H1 (cell line): ENCODE measurements around the gene CIROP. TPM values are rescaled to one million over a fixed set of nuclear protein-coding genes. Genes with fewer than 3 reads are reported as not detected.

Experiments
- CTCF ChIA-PET: fragments of 300-600 bp; sonication (Branson Sonifier 250); formaldehyde crosslinking; loops from one replicate; lab custom pipeline; 2021; ENCODE audit not compliant: partially characterized antibody; lab: Charles Lee
- POLR2A ChIA-PET: fragments of 300-600 bp; sonication (Branson Sonifier 250); formaldehyde crosslinking; loops from one replicate; lab custom pipeline; 2021; ENCODE audit warnings: inconsistent platforms; ENCODE audit not compliant: partially characterized antibody; lab: Charles Lee
- DNase-seq, 2 experiments: peaks; one replicate each; pipeline versions ENCODE4 v3.0.0 to v3.0.0-alpha.2; 2010 to 2022; ENCODE audit warnings: low spot score in 2 of 2, low read depth in 1 of 2, mixed read lengths in 1 of 2
- FAIRE-seq: peaks from 2 replicates; lab custom pipeline; 2011; peaks lifted over from hg19 to GRCh38; lab: Jason Lieb, UNC
- H2AFZ ChIP-seq: 2 replicates; pipeline ENCODE4 v1.8.1; 2012; ENCODE audit warnings: low read length, inconsistent platforms
- H2AK5ac ChIP-seq: 2 replicates; pipeline ENCODE4 v1.6.1; 2013; ENCODE audit warnings: low read depth, low read length
- H2BK120ac ChIP-seq: replicated peaks from 2 replicates; pipeline ENCODE3; 2013; ENCODE audit warnings: low read depth, low read length, inconsistent platforms
- H2BK12ac ChIP-seq: 2 replicates; pipeline ENCODE4 v1.6.1; 2013; ENCODE audit warnings: low read depth, low read length
- H2BK15ac ChIP-seq: 2 replicates; pipeline ENCODE4 v1.6.1; 2013; ENCODE audit warnings: low read length
- H2BK20ac ChIP-seq: 2 replicates; pipeline ENCODE4 v1.6.1; 2013; ENCODE audit warnings: low read length
- H2BK5ac ChIP-seq: 2 replicates; pipeline ENCODE4 v1.6.1; 2013; ENCODE audit warnings: low read depth, low read length
- H3K14ac ChIP-seq: 2 replicates; pipeline ENCODE4 v1.6.1; 2013; ENCODE audit warnings: inconsistent platforms; ENCODE audit not compliant: insufficient read length
- H3K18ac ChIP-seq: 2 replicates; pipeline ENCODE4 v1.6.1; 2013; ENCODE audit warnings: low read length; ENCODE audit errors: extremely low read depth
- H3K23ac ChIP-seq: 2 replicates; pipeline ENCODE4 v1.6.1; 2013; ENCODE audit warnings: inconsistent platforms; ENCODE audit not compliant: insufficient read length
- H3K23me2 ChIP-seq: 2 replicates; pipeline ENCODE4 v1.6.1; 2013; ENCODE audit warnings: low read depth, low read length
- H3K27ac ChIP-seq: 2 replicates; pipeline ENCODE4 v1.6.1; 2011; ENCODE audit warnings: low read depth, low read length, inconsistent platforms
- H3K27me3 ChIP-seq, 4 experiments: replicated peaks in 1 of 4; 1 replicate in 1 of 4; 2 replicates in 3 of 4; pipeline versions ENCODE4 v1.6.1 to v1.8.1; 2011 to 2013; ENCODE audit warnings: low read length in 3 of 4, mild to moderate bottlenecking in 3 of 4, inconsistent platforms in 2 of 4, mixed read lengths in 2 of 4, moderate library complexity in 1 of 4; ENCODE audit not compliant: control insufficient read depth in 3 of 4, insufficient read depth in 3 of 4; ENCODE audit errors: extremely low read depth in 1 of 4
- H3K36me3 ChIP-seq, 4 experiments: 2 replicates each; pipeline versions ENCODE4 v1.6.1 to v1.8.1; 2011 to 2013; ENCODE audit warnings: mild to moderate bottlenecking in 4 of 4, low read length in 3 of 4, moderate library complexity in 2 of 4, control low read depth in 1 of 4, inconsistent platforms in 1 of 4; ENCODE audit not compliant: insufficient read depth in 4 of 4, control insufficient read depth in 2 of 4
- H3K4ac ChIP-seq: replicated peaks from 2 replicates; pipeline ENCODE3; 2013; ENCODE audit warnings: low read length, low read depth, mixed read lengths, inconsistent platforms; ENCODE audit not compliant: insufficient read length
- H3K4me1 ChIP-seq, 4 experiments: replicated peaks in 1 of 4; 1 replicate in 1 of 4; 2 replicates in 3 of 4; pipeline versions ENCODE4 v1.6.1 to v1.8.1; 2011 to 2013; ENCODE audit warnings: low read length in 3 of 4, inconsistent platforms in 2 of 4, mixed read lengths in 1 of 4; ENCODE audit not compliant: insufficient read depth in 4 of 4, control insufficient read depth in 3 of 4
- H3K4me2 ChIP-seq, 2 experiments: 2 replicates each; pipeline versions ENCODE4 v1.6.1 to v1.8.1; 2011 to 2013; ENCODE audit warnings: low read depth in 2 of 2, low read length in 2 of 2, control low read depth in 1 of 2, inconsistent platforms in 1 of 2, mild to moderate bottlenecking in 1 of 2; ENCODE audit not compliant: insufficient read depth in 1 of 2
- H3K4me3 ChIP-seq, 4 experiments: fragments of 200-600, 300-600 bp in 1 of 4; sonication (generic), shearing (Covaris generic), sonication (Bioruptor Twin) in 1 of 4; 2 replicates each; pipeline versions ENCODE4 v1.5.1 to v1.8.1; 2011 to 2016; ENCODE audit warnings: low read length in 4 of 4, low read depth in 3 of 4, control low read depth in 2 of 4, inconsistent platforms in 2 of 4, mild to moderate bottlenecking in 2 of 4, mixed read lengths in 1 of 4, moderate library complexity in 1 of 4; ENCODE audit not compliant: insufficient read depth in 2 of 4; ENCODE audit errors: extremely low read depth in 1 of 4
- H3K56ac ChIP-seq: replicated peaks from 2 replicates; pipeline ENCODE3; 2013; ENCODE audit warnings: low read depth, mild to moderate bottlenecking, mixed read lengths, low read length, inconsistent platforms; ENCODE audit not compliant: insufficient read length
- H3K79me1 ChIP-seq: 2 replicates; pipeline ENCODE4 v1.6.1; 2013; ENCODE audit warnings: low read depth, low read length, control low read depth
- H3K79me2 ChIP-seq, 2 experiments: 2 replicates each; pipeline versions ENCODE4 v1.6.1 to v1.8.1; 2012 to 2013; ENCODE audit warnings: low read length in 2 of 2, mild to moderate bottlenecking in 2 of 2, inconsistent platforms in 1 of 2; ENCODE audit not compliant: insufficient read depth in 2 of 2, control insufficient read depth in 1 of 2
- H3K9ac ChIP-seq, 4 experiments: replicated peaks in 1 of 4; 1 replicate in 1 of 4; 2 replicates in 3 of 4; pipeline versions ENCODE4 v1.6.1 to v1.8.1; 2011 to 2013; ENCODE audit warnings: low read depth in 3 of 4, low read length in 3 of 4, control low read depth in 2 of 4, mild to moderate bottlenecking in 2 of 4, moderate library complexity in 2 of 4, inconsistent platforms in 1 of 4; ENCODE audit errors: extremely low read depth in 1 of 4
- H3K9me3 ChIP-seq, 2 experiments: 2 replicates each; pipeline versions ENCODE4 v1.6.1 to v1.8.1; 2012 to 2013; ENCODE audit warnings: mild to moderate bottlenecking in 2 of 2, moderate library complexity in 2 of 2, control low read depth in 1 of 2, inconsistent platforms in 1 of 2, low read depth in 1 of 2, low read length in 1 of 2, mixed read lengths in 1 of 2; ENCODE audit not compliant: insufficient read depth in 2 of 2
- H4K20me1 ChIP-seq, 2 experiments: replicated peaks in 1 of 2; 2 replicates each; pipeline versions ENCODE3 to v1.8.1; 2011 to 2013; ENCODE audit warnings: inconsistent platforms in 2 of 2, low read length in 2 of 2, mild to moderate bottlenecking in 1 of 2; ENCODE audit not compliant: insufficient read depth in 2 of 2, control insufficient read depth in 1 of 2
- H4K5ac ChIP-seq: 2 replicates; pipeline ENCODE4 v1.6.1; 2013; ENCODE audit warnings: low read length, low read depth, mixed read lengths, inconsistent platforms; ENCODE audit not compliant: insufficient read length
- H4K8ac ChIP-seq: 2 replicates; pipeline ENCODE4 v1.8.0; 2013; ENCODE audit warnings: mild to moderate bottlenecking, moderate library complexity, low read length, inconsistent platforms; ENCODE audit not compliant: insufficient read depth; ENCODE audit errors: extremely low read depth
- H4K91ac ChIP-seq: replicated peaks from 2 replicates; pipeline ENCODE3; 2013; ENCODE audit warnings: low read length, mixed read lengths, inconsistent platforms; ENCODE audit not compliant: insufficient read length
- RFX5 ChIP-seq: IDR thresholded peaks from 2 replicates; pipeline ENCODE4 v1.6.1; 2011; ENCODE audit warnings: low read depth, low read length, improper control_type of control experiment, borderline replicate concordance
- WGBS, 2 experiments: shearing (Covaris generic) in 1 of 2; methylation state at CpG; one replicate each; pipeline versions ENCODE4 v1.1.6 to v1.1.7; 2013 to 2015; ENCODE audit warnings: low lambda C conversion rate in 2 of 2, mixed read lengths in 2 of 2, inconsistent platforms in 1 of 2, low coverage in 1 of 2, missing lambda C conversion rate in 1 of 2; ENCODE audit not compliant: insufficient replicate concordance in 2 of 2, insufficient coverage in 1 of 2, insufficient read length in 1 of 2; ENCODE audit errors: extremely low coverage in 1 of 2, missing lambda C conversion rate in 1 of 2; 5-methylcytosine and 5-hydroxymethylcytosine counted together
- polyA plus RNA-seq, 7 experiments: library from polyadenylated mRNA; depleted of rRNA in 3 of 7; stranded (reverse) in 5 of 7; unstranded in 2 of 7; fragments of >200 nt in 5 of 7; fragments of 200-250 nt in 2 of 7; gene quantifications; 1 replicate in 5 of 7; 2 replicates in 1 of 7; 4 replicates in 1 of 7; pipeline versions ENCODE4 v1.2.1 to v1.2.3, GENCODE V29; 2011 to 2013; ENCODE audit warnings: missing spikeins in 2 of 7, mixed read lengths in 2 of 7
- total RNA-seq: library from RNA; stranded (reverse); fragmentation: NEBNext Ultra II Directional; extraction: Animal tissue kit (Norgen Biotek cat#: 25700); gene quantifications from 2 replicates; pipeline ENCODE4 v1.2.1, GENCODE V29; 2021

Gene CIROP
- total and polyA plus RNA-seq, 2 of the 8 experiments (the other 6 are each of a cell fraction or from before 2014, with no cell fraction given): 0.06 TPM; not detected in 1

DNA sequence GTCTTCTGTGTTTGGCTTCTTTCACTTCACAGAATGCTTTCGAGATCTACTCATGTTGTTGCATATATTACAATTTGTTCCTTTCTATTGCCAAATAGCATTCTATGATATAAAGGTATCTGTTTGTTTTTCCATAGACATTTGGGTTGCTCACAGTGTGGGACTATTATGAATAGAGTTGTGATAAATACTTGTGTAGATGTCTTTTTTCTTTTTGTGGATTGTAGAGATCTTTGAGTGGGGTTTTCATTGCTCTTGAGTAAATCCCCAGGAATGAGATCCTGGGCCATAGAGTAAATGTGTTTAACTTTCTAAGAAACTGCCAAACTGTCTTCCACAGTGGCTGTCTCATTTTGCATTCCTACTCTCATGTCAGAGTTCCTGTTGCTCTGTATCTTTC lies 39.1 kb upstream of the CIROP start:
- H3K4me3 ChIP-seq: no peak overlapping the region
- H4K5ac ChIP-seq: no peak overlapping the region
- H2BK20ac ChIP-seq: no peak overlapping the region
- H3K23ac ChIP-seq: no peak overlapping the region
- 88% methylated on average over 1 of the region's 1 CpG; no CpG with 5 or more reads in 1 of the 2 experiments for WGBS, 2 experiments
- H3K36me3 ChIP-seq: peaks cover 12 to 50% (median 26%) of the 10 kb centered on the region in 4 experiments; a peak in 7 of 8 replicates
- H4K91ac ChIP-seq: no peak overlapping the region
- no peaks in the 10 kb centered on the region; the same call in 1 of the 2 replicates for H3K79me1 ChIP-seq
- no peak overlapping the region for H2AFZ ChIP-seq
- FAIRE-seq: no peak
- H3K18ac ChIP-seq: no peak overlapping the region
- no peaks in the 10 kb centered on the region for H3K9me3 ChIP-seq
- ChIA-PET CTCF (interaction anchor here (1.0 to 3.1 kb wide), 5 partner anchors 9 to 43 kb away, joined by 3 to 13 read pairs (median 6); no protein-coding TSS in a partner anchor), POLR2A (interaction anchor here (0.8 to 2.9 kb wide), 3 partner anchors 9 to 29 kb away, joined by 3 to 10 read pairs (median 7); no protein-coding TSS in a partner anchor)
- H4K8ac ChIP-seq: no peak overlapping the region
- peaks cover 2 to 6% of the 10 kb centered on the region in 2 experiments for H4K20me1 ChIP-seq
- no peak overlapping the region for H3K9ac ChIP-seq
- H3K27ac ChIP-seq: no peak overlapping the region
- no peak overlapping the region for H3K4ac ChIP-seq
- H2AK5ac ChIP-seq: no peak overlapping the region
- H3K4me1 ChIP-seq: no peaks in the 10 kb centered on the region
- H3K14ac ChIP-seq: no peak overlapping the region
- DNase-seq: no peak
- no peak overlapping the region for H3K4me2 ChIP-seq
- no peak overlapping the region for H2BK15ac ChIP-seq
- no peak overlapping the region for H2BK120ac ChIP-seq
- peaks cover 3% of the 10 kb centered on the region; the same call in 1 of the 2 replicates for H3K23me2 ChIP-seq
- no peaks in the 10 kb centered on the region for H3K79me2 ChIP-seq
- no peak overlapping the region for H2BK5ac ChIP-seq
- H3K56ac ChIP-seq: no peak overlapping the region
- H2BK12ac ChIP-seq: no peak overlapping the region
- no peaks in the 10 kb centered on the region for H3K27me3 ChIP-seq
- TF ChIP-seq RFX5: no peak
